IPS-NIHi7 (cell line): Measurements from ENCODE around the gene RUSC1.
A peak's percentile ranks its signal among the peaks of the same experiment; 100 is the strongest.
"Not testable (repeated sequence)": the region's sequence is repeated elsewhere in the genome, so short reads cannot be mapped to it uniquely, and the experiment has no call there.

Experiments used
- DNase-seq: peaks from one replicate; pipeline ENCODE4 v3.0.0; 2012; ENCODE audit warnings: mixed read lengths; ENCODE audit errors: extremely low spot score

RUSC1 gene

GRCh38 chr1:155320661-155321617 is at the start of gene RUSC1:
Gene RUSC1 (plus strand): TSS chr1:155320894. CDS start chr1:155321774, 880 bp downstream.
- DNase-seq, result peak; percentile 90

GRCh38 chr1:155272466-155273342 is 48.0 kb upstream of the RUSC1 start:
- DNase-seq, result peak; percentile 51

- peak; percentile 95 for DNase-seq
Measured at GRCh38 chr1:155273343-155274245, 47.1 kb upstream of the RUSC1 start, which contains the start of gene CLK2. Gene CLK2 (minus strand): TSS chr1:155273504. CDS start chr1:155270977, 2,527 bp downstream.

- DNase-seq, result peak; percentile 98
Measured at GRCh38 chr1:155277070-155277901, 43.4 kb upstream of the RUSC1 start, which contains the start of gene HCN3. Gene HCN3 (plus strand): TSS chr1:155277463. CDS start chr1:155277591, 128 bp downstream.

GRCh38 chr1:155277902-155278688 is 42.6 kb upstream of the RUSC1 start:
- DNase-seq, result peak; percentile 98

GRCh38 chr1:155278689-155279160 is 42.0 kb upstream of the RUSC1 start:
- DNase-seq, result no peak

- DNase-seq, result no peak
Measured at GRCh38 chr1:155279268-155279667, 41.4 kb upstream of the RUSC1 start.

- DNase-seq, result no peak
Measured at GRCh38 chr1:155282488-155283091, 38.1 kb upstream of the RUSC1 start.

GRCh38 chr1:155284476-155284875 is 36.2 kb upstream of the RUSC1 start:
- no peak for DNase-seq

- no peak for DNase-seq
Measured at GRCh38 chr1:155285063-155285462, 35.6 kb upstream of the RUSC1 start.

GRCh38 chr1:155285631-155286044 is 35.1 kb upstream of the RUSC1 start:
- DNase-seq, result no peak

- no peak for DNase-seq
Measured at GRCh38 chr1:155286544-155286943, 34.1 kb upstream of the RUSC1 start.

GRCh38 chr1:155287987-155288543 is 32.6 kb upstream of the RUSC1 start:
- no peak for DNase-seq

GRCh38 chr1:155291006-155291405 is 29.7 kb upstream of the RUSC1 start:
- not testable (repeated sequence) for DNase-seq

GRCh38 chr1:155293086-155293749 is 27.5 kb upstream of the RUSC1 start:
- no peak for DNase-seq

GRCh38 chr1:155294520-155295182 is 26.0 kb upstream of the RUSC1 start:
- no peak for DNase-seq
